Measurements from ENCODE around the gene RBPJ.
"Not testable (repeated sequence)": the region's sequence is repeated elsewhere in the genome, so short reads cannot be mapped to it uniquely, and the experiment has no call there.

RBPJ gene

DNA sequence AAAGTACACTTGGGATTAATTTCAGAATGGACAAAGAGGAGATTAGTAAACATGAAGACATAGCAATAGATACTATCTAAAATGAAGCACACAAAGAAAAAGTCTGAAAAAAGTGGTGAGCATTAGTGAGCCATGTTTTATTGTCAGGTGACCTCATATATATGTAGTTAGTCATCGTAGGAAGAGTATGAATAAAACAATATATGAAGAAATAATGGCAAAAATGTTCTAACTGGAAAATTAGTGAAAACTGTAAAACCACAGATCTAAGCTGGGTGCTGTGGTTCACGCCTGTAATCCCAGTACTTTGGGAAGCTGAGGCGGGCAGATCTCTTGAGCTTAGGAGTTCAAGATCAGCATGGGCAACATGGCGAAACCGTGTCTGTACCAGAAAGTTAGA is 67.9 kb downstream of the RBPJ start:
- H3K36me3 ChIP-seq = peaks cover 9% of the 10 kb centered on the region

DNA sequence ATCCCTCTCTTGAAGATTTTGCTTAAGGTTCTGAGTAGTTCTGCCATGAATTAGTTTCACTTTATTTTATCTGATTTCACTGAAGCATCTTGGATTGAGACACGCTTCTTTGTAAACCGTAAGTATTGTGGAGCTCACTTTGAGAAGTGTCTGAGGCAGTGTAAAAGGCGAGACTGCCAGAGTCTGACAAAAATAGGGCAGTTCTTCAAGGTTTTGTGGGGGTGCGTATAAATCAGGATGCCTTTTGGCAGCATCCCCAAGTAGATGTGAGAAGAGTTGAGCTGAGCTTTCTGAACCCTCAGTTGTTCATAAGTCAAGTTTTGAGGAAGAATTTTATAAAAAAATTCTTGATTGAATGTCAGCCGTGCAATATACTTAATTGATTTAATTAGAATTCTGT is 76.3 kb downstream of the RBPJ start:
- no peaks in the 10 kb centered on the region for H3K27me3 ChIP-seq
- no peaks in the 10 kb centered on the region for H3K9me3 ChIP-seq
- DNase-seq = no peak
- TF ChIP-seq, protein P1, sequence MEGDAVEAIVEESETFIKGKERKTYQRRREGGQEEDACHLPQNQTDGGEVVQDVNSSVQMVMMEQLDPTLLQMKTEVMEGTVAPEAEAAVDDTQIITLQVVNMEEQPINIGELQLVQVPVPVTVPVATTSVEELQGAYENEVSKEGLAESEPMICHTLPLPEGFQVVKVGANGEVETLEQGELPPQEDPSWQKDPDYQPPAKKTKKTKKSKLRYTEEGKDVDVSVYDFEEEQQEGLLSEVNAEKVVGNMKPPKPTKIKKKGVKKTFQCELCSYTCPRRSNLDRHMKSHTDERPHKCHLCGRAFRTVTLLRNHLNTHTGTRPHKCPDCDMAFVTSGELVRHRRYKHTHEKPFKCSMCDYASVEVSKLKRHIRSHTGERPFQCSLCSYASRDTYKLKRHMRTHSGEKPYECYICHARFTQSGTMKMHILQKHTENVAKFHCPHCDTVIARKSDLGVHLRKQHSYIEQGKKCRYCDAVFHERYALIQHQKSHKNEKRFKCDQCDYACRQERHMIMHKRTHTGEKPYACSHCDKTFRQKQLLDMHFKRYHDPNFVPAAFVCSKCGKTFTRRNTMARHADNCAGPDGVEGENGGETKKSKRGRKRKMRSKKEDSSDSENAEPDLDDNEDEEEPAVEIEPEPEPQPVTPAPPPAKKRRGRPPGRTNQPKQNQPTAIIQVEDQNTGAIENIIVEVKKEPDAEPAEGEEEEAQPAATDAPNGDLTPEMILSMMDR (IDR thresholded peaks at IDR 0.05; ENCODE audit: low read depth, low read length) = no peak
- H3K36me3 ChIP-seq = no peaks in the 10 kb centered on the region; the same call in 1 of the 2 replicates
- no peaks in the 10 kb centered on the region for H3K4me1 ChIP-seq
- no peak overlapping the region for H3K4me3 ChIP-seq (ENCODE audit: low read depth, low read length)

More for the DNA sequence above, 67.9 kb downstream of the RBPJ start:
- TF ChIP-seq, protein P1 (IDR thresholded peaks at IDR 0.05; ENCODE audit: low read depth, low read length) = no peak
- no peaks in the 10 kb centered on the region for H3K9me3 ChIP-seq
- H3K27me3 ChIP-seq = no peaks in the 10 kb centered on the region
- DNase-seq = no peak
- no peak overlapping the region for H3K4me3 ChIP-seq (ENCODE audit: low read depth, low read length)
- no peaks in the 10 kb centered on the region for H3K4me1 ChIP-seq

DNA sequence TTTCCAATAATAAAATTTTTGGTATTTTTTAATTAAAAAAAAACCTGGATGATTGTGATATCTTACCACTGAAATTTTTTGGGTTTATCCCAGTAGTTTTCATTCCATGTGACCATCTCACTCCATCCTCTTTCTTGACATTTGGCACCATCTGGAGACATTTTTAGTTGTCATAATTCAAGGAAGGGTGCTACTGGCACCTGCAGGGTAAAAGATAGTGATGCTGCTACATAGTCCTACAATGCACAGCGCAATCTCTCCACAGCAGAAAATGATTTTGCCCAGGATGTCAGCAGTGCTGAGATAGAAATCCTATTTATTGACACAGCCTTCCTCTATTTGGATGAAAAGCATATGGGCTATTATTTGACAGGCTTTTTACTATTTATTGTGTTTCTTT is 79.3 kb downstream of the RBPJ start:
- no peaks in the 10 kb centered on the region for H3K4me1 ChIP-seq
- H3K27me3 ChIP-seq = no peaks in the 10 kb centered on the region
- TF ChIP-seq, protein P1 (IDR thresholded peaks at IDR 0.05; ENCODE audit: low read depth, low read length) = no peak
- no peak for DNase-seq
- peaks cover 5% of the 10 kb centered on the region; the same call in 1 of the 2 replicates for H3K36me3 ChIP-seq
- H3K4me3 ChIP-seq (ENCODE audit: low read depth, low read length) = no peak overlapping the region
- H3K9me3 ChIP-seq = no peaks in the 10 kb centered on the region

DNA sequence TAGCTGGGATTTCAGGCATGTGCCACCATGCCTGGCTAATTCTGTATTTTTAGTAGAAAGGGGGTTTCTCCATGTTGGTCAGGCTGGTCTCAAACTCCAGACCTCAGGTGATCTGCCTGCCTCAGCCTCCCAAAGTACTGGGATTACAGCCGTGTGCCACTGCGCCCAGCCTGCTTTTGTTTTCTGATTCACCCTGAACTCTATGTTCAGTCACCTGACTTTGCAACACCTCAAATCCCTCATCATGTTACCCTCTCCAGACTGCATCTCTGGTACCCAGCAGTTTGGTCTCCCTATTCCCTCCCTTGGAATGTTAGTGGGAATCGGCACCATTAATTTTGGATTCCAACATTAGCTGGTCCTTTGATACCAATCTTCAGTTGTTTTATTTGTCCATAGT is 81.2 kb downstream of the RBPJ start:
- H3K9me3 ChIP-seq; H3K4me1 ChIP-seq; H3K27me3 ChIP-seq; DNase-seq; H3K4me3 ChIP-seq (ENCODE audit: low read depth, low read length): not testable (repeated sequence)
- peaks cover 13% of the 10 kb centered on the region for H3K36me3 ChIP-seq

GRCh38 chr4:26402458-26402857 is 81.6 kb downstream of the RBPJ start:
- no peak for DNase-seq
- Histone ChIP-seq H3K4me3 (ENCODE audit: low read depth, low read length) (no peak overlapping the region), H3K36me3 (peaks cover 14% of the 10 kb centered on the region), H3K27me3 (no peaks in the 10 kb centered on the region), H3K9me3 (no peaks in the 10 kb centered on the region), H3K4me1 (no peaks in the 10 kb centered on the region)
- TF ChIP-seq, protein P1 (IDR thresholded peaks at IDR 0.05; ENCODE audit: low read depth, low read length) = no peak

DNA sequence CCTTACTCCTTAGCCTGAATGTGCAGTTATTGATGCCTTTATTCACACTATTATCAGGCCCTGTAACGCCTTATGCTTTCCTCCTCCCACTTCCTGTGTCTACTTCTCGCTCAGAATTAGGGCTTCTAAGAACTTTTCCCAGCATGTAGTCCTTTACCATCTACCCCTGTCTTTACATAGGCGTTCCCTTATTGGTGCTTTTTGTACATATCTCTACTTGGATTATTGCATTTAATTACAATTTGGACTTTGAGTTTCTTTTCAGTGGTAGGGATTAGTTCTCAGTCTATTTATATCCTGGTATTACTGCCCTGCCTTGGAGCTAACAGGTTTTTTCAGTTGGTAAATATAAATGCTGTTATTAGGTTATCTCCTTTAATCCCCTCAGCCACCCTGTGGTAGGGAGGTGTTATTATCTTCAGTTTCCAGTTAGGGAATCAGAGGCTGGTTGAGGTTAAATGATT is 84.0 kb downstream of the RBPJ start:
- Histone ChIP-seq H3K4me1 (no peaks in the 10 kb centered on the region), H3K9me3 (no peaks in the 10 kb centered on the region), H3K36me3 (peaks cover 17% of the 10 kb centered on the region), H3K27me3 (no peaks in the 10 kb centered on the region), H3K4me3 (ENCODE audit: low read depth, low read length) (no peak overlapping the region)
- TF ChIP-seq, protein P1 (IDR thresholded peaks at IDR 0.05; ENCODE audit: low read depth, low read length) = peak; percentile 3; the same call in 1 of the 2 replicates
- no peak for DNase-seq

Data from BE2C (cell line).